GM19099 (cell line): Measurements from ENCODE around the gene ZACN.

ENCODE experiments used
- POLR2A ChIP-seq: IDR thresholded peaks from 3 replicates; pipeline ENCODE4 v1.6.1; 2011; ENCODE audit warnings: low read depth; ENCODE audit not compliant: insufficient read length; ENCODE audit errors: extremely low read depth

Gene ZACN

DNA sequence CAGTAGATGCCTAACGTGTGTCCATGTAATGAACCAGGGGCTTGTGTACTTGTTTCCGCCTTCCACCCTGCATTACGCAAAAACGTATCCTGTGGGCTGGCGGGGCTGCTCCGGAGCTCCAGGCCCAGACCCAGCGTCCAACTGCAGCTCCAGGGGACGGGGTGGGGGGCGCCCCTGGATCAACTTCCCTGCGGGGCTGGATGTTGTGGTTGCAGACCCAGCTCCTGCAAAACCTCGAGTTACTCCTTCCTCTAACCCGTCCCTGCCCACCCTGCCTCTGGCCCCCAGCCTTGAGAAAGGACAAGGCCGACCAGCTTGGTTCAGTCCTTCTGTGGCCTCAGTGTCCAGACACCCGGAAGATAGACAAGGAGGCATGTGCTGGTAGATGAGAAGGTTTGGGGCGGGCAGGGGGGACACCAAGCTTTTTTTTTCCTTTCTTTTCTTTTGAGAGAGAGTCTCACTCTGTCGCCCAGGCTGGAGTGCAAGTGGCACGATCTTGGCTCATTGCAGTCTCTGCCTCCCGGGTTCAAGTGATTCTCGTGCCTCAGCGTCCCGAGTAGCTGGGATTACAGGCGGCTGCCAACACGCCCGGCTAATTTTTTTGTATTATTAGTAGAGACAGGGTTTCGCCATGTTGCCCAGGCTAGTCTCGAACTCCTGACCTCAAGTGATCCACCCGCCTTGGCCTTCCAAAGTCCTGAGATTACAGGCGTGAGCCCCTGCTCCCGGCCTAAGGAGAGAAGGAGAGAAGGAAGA, 25.3 kb downstream of the ZACN start:
- TF ChIP-seq POLR2A: no peak

DNA sequence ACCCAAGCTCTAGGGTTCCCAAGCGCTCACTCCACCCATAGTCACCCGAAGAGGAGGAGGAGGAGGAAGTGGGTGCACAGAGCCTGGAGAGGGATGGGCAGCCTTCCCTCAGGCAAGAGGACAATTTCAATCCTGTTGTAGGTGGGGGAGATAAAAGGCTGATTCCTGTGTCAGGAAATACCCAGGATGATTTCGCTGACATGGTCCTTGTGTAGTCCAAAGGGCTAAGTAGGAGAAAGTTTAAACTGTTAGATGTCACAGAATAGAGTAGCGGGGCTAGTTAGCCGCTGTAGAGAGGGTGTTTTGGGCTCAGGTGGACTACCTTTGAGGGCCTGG, 25.9 kb downstream of the ZACN start:
- no peak for TF ChIP-seq POLR2A

DNA sequence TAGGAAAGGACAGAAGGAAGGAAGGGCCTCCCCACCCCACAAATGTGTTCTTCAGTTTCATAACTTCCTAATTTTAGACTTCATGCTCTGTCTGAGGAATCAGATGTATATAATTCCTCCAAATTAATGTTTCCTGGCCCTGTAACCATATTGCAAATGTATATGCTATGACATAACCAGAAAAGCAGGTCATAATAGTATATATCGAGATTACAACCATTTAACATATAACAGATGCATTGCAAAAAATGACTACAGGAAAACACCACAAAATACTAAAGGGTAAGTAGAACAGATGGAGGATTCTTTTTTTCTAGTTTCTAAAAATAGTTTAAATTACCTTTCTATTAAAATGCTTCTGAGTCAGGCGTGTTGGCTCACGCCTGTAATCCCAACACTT, 27.7 kb downstream of the ZACN start:
- TF ChIP-seq POLR2A: no peak

DNA sequence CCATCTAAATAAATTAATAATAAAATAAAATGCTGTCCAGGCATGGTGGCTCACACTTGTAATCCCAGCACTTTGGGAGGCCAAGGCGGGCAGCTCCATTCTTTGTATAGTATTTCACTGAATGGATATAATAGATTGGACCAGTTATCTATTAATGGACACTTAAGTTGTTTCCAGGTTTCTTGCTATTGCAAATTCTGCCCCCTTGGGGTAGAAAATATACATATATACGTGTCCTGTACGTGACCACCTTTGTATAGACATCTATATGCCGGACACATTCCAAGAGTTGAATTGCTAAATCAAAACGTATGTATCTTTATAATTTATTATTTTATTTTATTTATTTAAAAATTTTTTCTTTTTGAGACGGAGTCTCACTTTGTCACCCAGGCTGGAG, 28.5 kb downstream of the ZACN start:
- no peak for TF ChIP-seq POLR2A

DNA sequence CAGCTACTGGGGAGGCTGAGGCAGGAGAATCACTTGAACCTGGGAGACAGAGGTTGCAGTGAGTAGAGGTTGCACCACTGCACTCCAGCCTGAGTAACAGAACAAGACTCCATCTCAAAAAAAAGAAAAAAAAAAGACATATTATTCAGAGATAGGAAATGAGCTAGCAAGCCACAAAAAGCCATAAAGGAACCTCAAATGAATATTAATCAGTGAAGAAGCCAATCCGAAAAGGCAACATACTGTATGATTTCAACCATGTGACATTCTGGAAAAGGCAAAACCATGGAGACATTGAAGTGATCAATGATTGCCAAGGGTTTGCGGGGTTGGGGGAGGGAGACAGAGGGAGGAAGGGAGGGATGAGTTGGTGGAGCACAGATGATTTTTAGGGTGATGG, 33.0 kb downstream of the ZACN start:
- no peak for TF ChIP-seq POLR2A

DNA sequence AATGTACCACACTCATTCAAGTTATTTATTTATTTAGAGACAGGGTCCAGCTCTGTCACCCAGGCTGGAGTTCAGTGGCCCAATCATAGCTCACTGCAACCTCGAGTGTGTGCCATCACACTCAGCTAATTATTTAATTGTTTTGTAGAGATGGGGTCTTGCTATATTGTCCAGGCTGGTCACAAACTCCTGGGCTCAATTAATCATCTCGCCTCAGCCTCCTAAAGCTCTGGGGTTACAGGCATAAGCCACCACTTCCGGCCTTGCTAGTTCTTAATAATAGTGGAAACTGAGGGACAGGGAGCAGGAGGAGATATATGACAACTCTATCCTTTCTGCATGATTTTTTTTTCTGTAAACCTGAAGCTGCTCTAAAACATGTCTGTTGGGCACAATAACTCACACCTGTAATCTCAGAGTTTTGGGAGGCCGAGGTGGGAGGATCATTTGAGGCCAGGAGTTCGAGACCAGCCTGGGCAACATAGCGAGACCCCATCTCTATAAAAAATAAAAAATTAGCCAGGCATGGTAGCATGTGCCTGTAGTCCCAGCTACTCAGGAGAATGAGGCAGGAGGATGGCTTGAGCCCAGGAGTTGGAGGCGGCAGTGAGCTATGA, 36.3 kb downstream of the ZACN start:
- no peak for TF ChIP-seq POLR2A

DNA sequence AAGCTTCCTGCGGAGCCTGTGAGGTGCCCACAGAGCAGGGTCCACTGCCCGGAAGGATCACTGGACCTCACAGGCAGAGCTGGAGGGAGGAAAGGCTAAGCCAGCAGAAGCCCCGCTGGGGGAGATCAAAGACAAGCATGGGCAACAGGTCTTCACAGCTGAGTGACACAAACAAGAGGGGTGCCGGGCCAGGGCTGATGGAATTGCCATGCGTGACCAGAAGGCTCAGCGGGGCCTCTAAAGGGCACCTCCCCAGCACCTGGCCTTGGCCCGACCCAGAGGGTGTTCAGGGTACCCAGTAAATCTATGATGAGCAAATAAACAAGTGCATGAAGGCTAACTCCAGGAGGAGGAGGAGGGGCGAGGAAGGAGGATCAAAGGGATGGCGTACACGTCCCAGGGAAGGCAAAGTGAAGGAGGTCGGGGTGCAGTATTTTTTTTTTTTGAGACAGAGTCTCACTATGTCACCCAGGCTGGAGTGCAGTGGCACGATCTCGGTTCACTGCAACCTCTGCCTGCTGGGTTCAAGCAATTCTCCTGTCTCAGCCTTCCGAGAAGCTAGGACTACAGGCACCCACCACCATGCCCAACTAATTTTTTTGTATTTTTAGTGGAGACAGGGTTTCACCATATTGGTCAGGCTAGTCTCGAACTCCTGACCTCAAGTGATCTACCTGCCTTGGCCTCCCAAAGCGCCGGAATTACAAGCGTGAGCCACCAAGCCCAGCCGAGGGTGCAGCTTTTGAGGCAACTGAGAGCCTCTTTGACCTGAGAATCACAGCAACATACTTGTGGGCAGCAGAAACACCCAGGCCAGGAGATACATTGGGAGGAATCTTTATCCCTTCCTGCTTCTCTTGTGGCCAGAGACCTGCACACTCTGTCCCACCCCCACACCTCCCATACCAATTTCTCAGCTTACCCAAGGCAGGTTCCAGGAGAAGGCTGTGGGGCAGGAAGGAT, 40.7 kb downstream of the ZACN start:
- TF ChIP-seq POLR2A: no peak

DNA sequence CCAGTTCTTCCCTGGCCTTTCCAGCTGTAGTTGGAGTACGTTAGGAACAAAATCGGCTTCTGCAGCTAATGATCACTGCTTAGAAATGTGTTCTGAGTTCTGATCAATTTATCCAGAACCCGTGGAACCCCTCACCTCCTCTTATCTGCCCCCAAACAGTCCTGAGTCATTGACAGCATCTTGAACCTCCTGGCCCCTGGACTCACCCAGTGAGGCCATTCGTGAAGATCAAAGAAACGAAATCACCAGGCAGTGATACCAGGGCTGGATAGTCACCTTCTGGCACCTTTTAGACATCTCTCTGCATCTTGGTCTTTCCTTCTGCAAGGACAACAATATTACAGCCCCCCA, 41.7 kb downstream of the ZACN start:
- no peak for TF ChIP-seq POLR2A

DNA sequence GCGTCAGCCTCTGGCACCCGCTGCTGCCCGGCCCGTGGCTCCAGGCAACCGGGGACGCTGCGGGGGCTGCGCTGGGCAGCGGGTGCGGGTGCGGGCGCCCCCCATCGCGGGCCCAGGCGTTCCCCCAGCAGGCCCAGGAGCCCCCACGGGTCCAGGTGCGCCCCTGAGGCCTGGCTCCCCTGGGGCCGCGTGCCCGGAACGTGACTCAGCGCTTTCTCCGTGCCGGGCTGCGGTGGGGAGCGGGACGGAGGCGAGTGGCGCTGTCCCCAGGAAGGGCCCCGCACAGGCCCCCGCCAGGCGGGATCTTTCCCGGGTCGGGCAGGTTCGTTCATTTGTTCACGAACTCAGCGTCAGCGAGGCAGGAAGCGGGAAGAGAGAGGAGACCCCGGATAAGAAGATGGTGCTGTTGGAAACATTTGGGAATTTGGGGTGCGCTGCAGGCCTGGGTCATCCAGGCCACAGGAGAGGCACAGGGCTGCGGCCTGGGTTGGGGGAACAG, 43.0 kb downstream of the ZACN start:
- no peak for TF ChIP-seq POLR2A

DNA sequence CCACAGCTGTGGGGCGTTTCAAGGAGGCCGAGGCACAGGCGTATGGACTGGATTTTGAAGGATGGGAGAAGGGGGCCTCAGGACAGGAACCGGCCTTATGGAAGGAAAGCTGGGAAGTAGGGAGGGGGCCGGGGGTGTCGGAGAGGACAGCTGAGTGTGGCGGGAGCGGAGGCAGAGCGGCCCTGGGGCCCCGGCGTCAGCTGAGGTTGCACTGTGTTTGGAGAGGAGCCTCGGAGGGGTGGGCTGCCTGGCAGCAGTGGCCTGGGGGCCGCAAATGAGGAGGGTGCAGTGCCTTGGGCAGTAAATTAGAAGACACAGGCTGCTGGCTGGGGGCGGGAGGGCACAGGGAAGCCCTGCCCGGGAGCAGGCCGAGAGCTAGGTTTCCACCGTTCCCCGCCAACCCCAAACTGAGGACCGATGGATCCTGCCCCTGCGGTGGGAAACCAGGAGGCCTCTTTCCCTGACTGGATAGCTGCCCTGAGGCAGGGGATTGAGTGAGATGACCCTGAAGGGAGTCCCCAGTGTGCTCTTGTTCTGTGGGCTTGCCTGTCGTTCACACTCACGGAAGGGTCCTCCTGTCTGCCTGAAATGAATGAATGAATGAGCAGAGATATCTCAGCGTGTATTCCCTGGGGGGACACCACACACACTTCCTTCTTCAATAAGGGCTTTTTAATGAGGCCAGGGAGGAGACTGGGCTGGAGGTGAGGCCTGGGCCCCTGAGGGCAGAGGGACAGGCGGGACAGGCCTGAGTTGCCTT, 43.6 kb downstream of the ZACN start:
- no peak for TF ChIP-seq POLR2A

DNA sequence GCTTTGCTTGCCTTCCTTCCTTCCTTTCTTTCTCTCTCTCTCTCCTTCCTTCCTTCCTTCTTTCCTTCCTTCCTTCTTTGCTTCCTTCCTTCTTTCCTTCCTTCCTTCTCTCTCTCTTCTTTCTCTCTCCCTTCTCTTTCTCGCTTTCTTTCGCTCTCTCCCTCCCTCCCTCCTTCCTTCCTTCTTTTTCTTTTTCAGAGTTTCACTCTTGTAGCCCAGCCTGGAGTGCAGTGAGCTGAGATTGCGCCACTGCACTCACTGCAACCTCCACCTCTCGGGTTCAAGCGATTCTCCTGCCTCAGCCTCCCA, 44.2 kb downstream of the ZACN start:
- TF ChIP-seq POLR2A: no peak

DNA sequence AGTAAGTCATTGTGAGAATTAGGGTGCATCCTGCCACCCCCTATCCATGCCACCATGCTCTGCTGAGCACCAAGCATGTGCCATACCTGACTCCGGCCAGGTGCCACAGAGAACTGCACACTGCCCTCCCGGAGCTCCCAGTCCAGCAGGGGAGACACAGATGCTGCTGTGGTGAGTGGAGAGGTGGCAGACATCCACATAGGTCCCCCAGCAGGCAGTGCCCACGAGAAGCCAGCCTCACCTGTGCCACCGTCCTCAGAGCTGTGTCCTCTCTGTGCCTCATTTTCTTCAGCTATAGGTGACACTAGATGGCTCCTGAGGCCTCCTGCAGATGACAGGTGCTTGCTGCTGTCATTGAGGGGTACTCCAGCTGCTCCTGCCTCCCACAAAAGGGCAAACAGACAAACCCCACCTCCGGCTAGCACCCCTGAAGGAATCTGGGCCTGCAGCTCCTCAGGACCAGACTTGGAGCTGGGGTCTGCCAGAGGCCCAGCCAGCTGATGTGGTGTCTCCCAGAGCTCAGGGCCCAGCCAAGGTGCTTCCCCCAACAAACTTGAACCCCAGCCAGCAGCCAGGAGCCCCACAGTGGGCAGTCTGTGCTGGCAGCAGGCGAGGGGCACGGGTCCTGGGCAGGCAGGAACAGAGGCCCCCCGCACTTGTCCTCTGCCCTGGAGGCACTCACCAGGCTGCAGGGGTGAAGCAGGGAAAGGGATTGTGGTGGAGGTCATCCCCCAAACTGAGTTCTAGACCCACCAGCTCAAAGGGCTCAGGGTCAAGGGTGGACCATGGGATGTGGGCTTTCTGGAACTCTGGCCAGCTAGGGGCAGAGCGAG, 45.0 kb downstream of the ZACN start:
- TF ChIP-seq POLR2A: no peak

DNA sequence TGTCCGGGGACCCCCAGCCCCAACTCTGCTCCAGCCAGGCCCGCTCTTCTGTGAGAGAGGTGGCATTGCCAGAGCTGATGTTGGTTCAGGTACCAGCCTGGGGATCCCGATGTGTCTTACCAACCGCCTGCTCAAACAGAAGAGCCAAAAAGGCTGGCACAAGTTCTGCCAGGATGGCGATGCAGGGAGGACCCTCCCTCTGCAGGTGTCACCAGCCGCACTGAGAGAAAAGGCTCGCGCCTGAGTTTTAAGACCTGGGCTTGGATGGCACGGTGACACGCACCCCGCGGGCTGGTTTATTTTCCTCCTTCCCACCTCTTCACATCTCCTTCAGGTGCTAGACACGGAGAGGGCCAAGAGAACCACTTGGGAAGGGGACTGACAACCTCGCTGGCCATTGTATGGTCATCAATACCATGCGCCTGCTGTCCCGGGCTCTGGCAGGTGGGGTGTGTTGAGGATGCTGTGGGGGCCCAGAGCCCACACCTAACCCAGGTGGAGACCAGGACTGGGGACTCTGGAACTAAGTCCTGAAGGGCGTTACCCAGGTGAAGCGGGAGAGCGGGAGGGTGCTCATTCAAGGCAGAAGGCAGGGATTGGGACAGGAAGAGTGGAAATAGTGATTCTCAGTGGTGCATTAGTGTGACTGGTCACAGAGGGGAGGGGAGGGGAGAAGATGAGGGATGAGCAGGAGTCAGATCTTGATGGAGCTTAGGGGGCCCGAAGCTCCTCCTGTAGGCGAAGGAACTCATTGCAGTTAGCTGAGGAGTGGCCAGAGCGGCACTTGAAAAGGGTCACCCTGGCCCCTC, 45.8 kb downstream of the ZACN start:
- no peak for TF ChIP-seq POLR2A

DNA sequence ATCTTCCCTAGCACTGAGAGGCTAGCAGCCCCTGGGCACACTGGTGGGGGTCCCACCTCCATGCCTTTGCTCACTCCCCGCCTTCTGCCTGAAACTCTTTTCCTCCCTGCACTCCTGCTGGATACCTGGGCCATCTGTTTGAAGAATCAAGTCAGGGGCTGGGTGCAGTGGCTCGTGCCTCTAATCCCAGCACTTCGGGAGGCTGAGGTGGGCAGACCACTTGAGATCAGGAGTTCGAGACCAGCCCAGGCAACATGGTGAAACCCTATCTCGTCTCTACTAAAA, 46.4 kb downstream of the ZACN start:
- no peak for TF ChIP-seq POLR2A
